ENCODE data around the gene HECTD3. TPM values are rescaled to one million over a fixed set of nuclear protein-coding genes. Genes with fewer than 3 reads are reported as not detected.
"Not testable (repeated sequence)": the region's sequence is repeated elsewhere in the genome, so short reads cannot be mapped to it uniquely, and the experiment has no call there.

Gene HECTD3
- total RNA-seq, 1 donor from 2014 or later = 44.6 TPM

DNA sequence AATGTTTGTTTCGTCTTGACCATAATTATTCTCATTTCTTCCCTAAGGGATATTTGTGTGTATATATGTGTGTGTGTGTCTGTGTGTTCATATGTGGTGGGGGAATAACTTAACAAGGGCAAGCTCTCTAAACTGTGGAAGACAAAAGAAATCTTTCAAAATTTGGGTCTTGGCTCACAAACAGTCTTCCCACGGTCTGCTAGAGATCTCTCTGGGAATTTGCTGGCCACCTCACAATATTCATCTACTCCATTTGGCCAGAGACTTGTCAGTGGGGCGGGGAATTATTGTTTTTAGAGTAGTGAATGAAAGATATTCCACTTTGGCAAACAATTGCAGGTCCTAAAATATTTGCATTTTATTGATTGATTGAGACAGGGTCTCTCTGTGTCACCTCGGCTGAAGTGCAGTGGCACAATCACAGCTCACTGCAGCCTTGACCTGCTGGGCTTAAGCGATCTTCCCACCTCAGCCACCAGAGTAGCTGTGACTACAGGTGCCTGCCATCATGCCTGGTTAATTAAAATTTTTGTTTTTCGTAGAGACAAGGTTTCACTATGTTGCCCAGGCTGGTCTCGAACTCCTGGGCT lies 16.7 kb downstream of the HECTD3 start:
- intact Hi-C loops (cut with micrococcal nuclease) = no loop called here

DNA sequence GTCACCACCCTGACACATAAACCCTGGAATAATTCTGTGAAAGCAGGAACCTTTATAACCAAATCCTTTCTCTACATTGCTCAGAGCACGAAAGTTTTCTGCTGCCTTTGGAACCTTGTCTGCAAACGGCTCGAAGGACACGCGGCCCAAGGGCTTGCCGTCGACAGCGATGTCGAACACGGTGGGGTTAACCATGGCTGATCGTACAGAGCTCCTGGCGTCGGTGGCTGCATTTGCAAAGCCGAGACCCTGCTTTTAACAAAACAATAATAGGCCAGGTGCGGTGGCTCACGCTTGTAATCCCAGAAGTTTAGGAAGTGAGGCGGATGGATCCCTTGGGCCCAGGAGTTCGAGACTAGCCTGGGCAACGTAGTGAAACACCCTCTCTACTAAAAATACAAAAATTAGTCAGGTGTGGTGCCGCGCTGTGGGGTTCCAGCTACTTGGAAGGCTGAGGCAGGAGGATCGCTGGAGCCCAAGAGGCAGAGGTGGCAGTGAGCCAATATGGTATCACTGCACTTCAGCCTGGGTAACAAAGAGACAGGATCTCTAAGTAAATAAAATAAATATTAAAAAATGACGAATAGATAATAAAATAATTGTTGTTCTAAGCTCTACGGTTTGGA lies 22.5 kb downstream of the HECTD3 start:
- intact Hi-C loops (cut with micrococcal nuclease) = loop anchor here (5.0 kb wide), 1 partner anchor 356 kb away; no protein-coding TSS in a partner anchor

DNA sequence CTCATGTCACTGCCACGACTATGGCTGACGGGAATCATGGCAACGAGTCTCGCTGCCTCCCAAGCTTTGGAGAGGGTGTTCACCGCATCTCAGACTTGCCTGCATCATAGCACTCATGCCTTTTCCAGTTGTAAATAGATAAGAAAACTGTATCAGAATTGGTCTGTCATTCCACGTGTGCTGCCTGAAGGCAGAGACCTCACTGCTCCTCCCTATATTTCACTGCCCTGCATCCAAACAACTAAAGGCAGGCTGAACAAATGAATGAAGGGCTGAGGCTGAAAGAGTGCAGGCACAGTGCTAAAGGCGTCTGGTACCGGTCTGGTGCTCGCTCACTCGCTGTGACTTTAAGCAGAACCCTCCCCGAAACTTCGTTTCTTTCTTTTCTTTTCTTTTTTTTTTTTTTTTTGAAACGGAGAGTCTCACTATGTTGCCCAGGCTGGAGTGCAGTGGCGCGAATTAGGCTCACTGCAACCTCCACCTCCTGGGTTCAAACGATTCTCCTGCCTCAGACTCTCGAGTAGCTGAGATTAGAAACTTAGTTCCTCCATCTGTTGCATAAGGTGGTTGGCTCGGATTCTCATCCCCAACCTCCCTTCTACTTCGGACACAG lies 25.3 kb downstream of the HECTD3 start:
- intact Hi-C loops (cut with micrococcal nuclease) = loop anchor here (1.0 to 5.0 kb wide), 17 partner anchors 26 to 1261 kb away; partner anchors contain the start of genes ARMH1, CCDC163, GPBP1L1 and MMACHC

DNA sequence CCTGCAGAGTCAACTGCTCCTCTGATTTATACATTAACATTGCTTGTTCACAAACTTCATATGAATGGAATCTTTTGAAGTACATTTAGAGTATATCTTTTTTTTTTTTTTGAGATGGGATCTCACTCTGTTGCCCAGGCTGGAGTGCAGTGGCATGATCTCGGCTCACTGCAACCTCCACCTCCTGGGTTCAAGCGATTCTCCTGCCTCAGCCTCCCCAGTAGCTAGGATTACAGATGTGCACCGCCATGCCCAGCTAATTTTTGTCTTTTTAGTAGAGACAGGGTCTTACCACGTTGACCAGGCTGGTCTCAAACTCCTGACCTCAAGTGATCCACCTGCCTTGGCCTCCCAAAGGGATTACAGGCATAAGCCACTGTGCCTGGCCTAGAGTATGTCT lies 33.8 kb downstream of the HECTD3 start:
- intact Hi-C loops (cut with micrococcal nuclease) = not testable (repeated sequence)

DNA sequence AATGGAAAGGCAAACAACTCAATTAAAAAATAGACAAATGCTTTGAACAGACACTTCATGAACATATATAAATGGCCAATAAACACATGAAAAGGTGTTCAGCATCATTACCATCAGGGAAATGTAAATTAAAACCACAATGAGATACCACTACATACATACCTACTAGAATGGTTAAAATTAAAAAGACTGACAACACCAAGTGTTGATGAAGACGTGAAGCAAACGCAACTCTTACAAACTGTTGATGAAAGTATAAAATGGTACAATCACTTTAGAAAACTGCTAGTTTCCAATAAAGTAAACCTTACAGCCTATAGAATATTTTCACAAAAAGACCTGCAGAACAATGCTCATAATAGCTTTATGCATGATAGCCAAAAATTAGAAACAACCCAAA lies 34.9 kb downstream of the HECTD3 start:
- intact Hi-C loops (cut with micrococcal nuclease) = no loop called here

DNA sequence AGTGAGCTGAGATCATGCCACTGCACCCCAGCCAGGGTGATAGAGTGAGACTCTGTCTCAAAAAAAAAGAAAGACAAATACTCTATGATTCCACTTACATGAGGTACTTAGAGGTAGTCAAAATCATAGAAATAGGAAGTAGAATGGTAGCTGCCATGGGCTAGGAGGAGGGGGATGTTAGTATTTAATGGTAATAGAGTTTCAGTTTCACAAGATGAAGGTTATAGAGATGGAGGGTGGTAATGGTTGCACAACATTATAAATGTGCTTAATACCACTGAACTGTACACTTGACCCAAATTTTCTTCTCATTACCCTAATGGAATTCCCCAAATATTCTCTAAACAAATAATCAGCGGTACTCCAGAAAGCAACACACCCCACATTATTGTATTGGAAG lies 37.5 kb downstream of the HECTD3 start:
- intact Hi-C loops (cut with micrococcal nuclease) = no loop called here

DNA sequence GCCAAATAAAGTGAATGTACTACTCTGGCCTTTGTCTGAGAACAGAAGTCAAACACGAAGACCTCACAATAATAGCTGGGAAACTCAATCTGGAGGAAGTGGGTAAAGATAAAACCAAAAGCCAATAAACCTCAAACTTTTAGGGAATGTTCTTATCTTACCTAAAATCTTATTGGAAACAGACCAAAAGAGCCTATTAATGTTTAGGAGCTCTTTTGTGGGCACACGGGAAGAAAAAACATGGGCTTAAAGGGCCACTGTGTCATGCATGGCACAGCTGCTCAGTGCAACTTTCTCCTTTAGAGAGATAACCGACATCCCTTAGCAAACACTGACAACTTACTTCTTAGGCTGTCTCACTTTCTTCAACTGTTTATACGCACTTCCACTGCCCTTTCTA lies 40.8 kb downstream of the HECTD3 start:
- intact Hi-C loops (cut with micrococcal nuclease) = no loop called here

DNA sequence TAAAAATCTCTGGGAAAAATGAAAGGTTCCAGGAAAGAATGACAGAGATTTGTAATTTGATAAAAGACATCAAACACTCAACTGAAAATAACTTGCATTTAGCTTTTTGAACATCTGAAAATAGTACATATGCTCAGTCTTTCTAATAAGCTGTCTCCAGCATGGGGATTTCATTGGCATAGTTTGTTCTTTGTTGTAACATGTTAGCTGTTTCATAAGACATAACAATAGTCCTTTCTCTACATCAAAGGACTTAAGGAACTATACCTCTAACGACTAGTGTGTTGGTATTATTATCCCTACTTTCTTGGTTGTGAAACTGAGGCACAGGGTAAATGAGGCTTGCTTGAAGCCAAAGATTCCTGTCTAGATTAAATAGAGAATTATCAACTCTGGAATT lies 46.7 kb downstream of the HECTD3 start:
- intact Hi-C loops (cut with micrococcal nuclease) = no loop called here

DNA sequence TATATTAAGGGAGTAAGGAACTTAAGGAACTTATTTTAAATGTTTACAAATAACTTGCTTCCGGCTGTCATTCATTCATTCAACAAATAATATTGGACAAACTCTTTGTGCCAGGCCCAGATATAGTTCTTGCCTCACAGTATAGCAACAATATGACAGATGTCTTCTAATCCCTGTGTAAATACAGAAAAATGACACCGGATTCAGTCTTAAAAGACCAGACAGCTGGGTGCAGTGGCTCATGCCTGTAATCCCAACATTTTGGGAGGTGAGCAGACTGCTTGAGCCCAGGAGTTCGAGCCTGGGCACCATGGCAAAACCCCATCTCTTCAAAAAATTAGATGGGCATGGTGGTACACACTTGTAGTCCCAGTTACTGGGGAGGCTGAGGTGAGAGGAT lies 48.4 kb downstream of the HECTD3 start:
- intact Hi-C loops (cut with micrococcal nuclease) = no loop called here

DNA sequence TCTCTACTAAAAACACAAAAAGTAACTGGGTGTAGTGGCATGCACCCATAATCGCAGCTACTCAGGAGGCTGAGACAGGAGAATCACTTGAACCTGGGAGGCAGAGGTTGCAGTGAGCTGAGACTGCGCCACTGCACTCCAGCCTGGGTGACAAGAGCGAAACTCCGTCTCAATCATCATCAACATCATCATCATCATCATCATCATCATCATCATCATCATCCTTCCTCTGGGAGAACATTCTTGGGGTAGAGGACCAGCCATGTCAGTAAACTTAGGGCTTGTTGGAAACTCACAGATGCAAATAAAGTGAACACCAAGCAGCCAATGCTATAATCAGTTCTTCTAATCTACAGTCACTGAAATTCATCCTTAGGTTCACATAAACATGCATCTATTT lies 49.1 kb downstream of the HECTD3 start:
- intact Hi-C loops (cut with micrococcal nuclease) = not testable (repeated sequence)

DNA sequence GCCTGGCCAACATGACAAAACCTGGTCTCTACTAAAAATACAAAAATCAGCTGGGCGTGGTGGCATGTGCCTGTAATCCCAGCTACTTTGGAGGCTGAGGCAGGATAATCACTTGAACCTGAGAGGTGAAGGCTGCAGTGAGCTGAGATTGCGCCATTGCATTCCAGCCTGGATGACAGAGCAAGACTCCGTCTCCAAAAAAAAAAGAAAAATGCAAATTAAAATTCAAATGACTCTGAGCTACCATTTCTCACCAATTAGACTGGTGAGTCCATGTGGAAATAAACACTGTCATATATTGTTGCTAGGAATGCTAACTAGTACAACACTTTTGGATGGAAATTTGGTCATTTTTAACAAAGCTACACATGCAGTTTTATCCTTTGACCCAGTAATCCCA lies 53.6 kb downstream of the HECTD3 start:
- intact Hi-C loops (cut with micrococcal nuclease) = not testable (repeated sequence)

DNA sequence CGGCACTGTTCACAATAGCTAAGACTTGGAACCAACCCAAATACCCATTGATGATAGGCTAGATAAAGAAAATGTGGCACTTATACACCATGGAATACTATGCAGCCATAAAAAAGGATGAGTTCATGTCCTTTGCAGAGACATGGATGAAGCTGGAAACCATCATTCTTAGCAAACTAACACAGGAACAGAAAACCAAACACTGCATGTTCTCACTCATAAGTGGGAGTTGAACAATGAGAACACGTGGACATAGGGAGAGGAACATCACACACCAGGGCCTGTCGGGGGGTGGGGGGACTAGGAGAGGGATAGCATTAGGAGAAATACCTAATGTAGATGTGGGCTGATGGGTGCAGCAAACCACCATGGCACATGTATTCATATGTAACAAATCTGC lies 55.0 kb downstream of the HECTD3 start:
- intact Hi-C loops (cut with micrococcal nuclease) = not testable (repeated sequence)

Other genes with a start within 250 kb of the HECTD3 start
- gene RPS8, start 235.8 kb downstream of the HECTD3 start, total RNA-seq = 1,696 and 1,713 TPM in 2 replicates
- gene BEST4, start 223.2 kb downstream of the HECTD3 start, total RNA-seq = 0.32 and 0.49 TPM in 2 replicates
- gene PLK3, start 210.9 kb downstream of the HECTD3 start, total RNA-seq = 92.2 and 93.2 TPM in 2 replicates
- gene DYNLT4, start 204.0 kb downstream of the HECTD3 start, total RNA-seq = 0.46 and 0.49 TPM in 2 replicates
- 11.9 and 15.0 TPM in 2 replicates for gene BTBD19, start 202.8 kb downstream of the HECTD3 start, total RNA-seq
- gene PTCH2, start 168.1 kb downstream of the HECTD3 start, total RNA-seq = 0.98 and 1.3 TPM in 2 replicates
- 26.6 and 31.6 TPM in 2 replicates for gene EIF2B3, start 24.7 kb downstream of the HECTD3 start, total RNA-seq
- gene UROD, start 930 bp upstream of the HECTD3 start, total RNA-seq = 71.1 and 75.2 TPM in 2 replicates
- 0.17 and 0.42 TPM in 2 replicates for gene ZSWIM5, start 195.3 kb upstream of the HECTD3 start, total RNA-seq